Fibroblast of mammary gland (primary cell): Measurements from ENCODE around the gene PGAP3.
"Not testable (repeated sequence)": the region's sequence is repeated elsewhere in the genome, so short reads cannot be mapped to it uniquely, and the experiment has no call there.

Source experiments
- DNase-seq: peaks from one replicate; pipeline ENCODE4 v3.0.0-alpha.2; 2010; ENCODE audit warnings: low read depth
- H3K4me3 ChIP-seq: 2 replicates; pipeline ENCODE4 v1.5.1; 2011; ENCODE audit warnings: low read depth, mild to moderate bottlenecking, low read length, moderate library complexity; ENCODE audit not compliant: control insufficient read depth
- TF ChIP-seq, protein P1 (sequence below): conservative IDR thresholded peaks from 2 replicates; pipeline ENCODE4 v1.5.1; 2011; ENCODE audit warnings: low read depth, low read length, inconsistent platforms; ENCODE audit not compliant: control insufficient read depth, insufficient read depth

Gene PGAP3

DNA sequence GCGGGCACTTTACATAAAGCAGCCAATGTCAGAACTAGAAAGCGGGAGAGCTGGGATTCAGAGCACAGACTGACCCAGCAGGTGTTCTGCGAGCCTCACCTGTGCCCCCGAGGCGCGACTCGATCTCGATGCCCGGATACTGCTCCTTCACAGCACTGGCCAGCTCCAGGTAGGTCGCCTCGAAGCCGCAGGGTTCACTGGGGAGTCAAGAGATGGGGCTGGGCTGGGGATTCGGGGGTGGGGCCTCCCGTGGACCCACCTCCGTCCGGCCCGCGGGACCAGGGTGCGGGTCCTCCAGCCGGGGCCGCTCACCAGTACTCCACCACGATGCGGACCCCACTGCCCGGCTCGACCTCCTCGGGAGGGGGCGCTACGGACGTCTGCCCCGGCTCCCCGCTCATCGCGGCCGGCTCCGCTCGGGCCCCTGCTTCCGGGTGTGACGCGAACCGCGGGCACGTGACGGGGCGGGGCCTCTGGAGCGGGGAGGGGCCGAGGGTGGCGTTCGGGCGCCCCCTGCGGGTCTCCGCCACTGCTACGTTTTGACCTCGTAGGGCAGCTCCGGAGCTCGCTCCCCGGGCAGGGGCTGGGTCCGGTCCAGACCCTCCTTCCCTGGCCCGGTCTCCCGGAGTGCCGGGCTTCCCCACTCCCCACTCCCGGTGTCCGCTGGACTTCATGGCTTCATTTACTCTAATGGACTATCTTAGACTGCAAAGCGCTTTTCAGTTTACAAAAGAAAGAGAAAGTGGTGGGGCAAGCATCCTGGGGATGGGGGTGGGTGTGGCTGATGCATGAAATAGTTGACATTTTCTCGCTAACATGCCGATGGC, 42.5 kb upstream of the PGAP3 start, which contains the start of gene MIEN1:
MIEN1 (minus strand) TSS at position 438 of the 827 bp plus-strand sequence; CDS start at position 401, 37 bp downstream.
- DNase-seq = peak; percentile 67
- TF ChIP-seq, protein P1, sequence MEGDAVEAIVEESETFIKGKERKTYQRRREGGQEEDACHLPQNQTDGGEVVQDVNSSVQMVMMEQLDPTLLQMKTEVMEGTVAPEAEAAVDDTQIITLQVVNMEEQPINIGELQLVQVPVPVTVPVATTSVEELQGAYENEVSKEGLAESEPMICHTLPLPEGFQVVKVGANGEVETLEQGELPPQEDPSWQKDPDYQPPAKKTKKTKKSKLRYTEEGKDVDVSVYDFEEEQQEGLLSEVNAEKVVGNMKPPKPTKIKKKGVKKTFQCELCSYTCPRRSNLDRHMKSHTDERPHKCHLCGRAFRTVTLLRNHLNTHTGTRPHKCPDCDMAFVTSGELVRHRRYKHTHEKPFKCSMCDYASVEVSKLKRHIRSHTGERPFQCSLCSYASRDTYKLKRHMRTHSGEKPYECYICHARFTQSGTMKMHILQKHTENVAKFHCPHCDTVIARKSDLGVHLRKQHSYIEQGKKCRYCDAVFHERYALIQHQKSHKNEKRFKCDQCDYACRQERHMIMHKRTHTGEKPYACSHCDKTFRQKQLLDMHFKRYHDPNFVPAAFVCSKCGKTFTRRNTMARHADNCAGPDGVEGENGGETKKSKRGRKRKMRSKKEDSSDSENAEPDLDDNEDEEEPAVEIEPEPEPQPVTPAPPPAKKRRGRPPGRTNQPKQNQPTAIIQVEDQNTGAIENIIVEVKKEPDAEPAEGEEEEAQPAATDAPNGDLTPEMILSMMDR = peak; percentile 57
- peak within 1 kb of the TSS; percentile 66 for H3K4me3 ChIP-seq

DNA sequence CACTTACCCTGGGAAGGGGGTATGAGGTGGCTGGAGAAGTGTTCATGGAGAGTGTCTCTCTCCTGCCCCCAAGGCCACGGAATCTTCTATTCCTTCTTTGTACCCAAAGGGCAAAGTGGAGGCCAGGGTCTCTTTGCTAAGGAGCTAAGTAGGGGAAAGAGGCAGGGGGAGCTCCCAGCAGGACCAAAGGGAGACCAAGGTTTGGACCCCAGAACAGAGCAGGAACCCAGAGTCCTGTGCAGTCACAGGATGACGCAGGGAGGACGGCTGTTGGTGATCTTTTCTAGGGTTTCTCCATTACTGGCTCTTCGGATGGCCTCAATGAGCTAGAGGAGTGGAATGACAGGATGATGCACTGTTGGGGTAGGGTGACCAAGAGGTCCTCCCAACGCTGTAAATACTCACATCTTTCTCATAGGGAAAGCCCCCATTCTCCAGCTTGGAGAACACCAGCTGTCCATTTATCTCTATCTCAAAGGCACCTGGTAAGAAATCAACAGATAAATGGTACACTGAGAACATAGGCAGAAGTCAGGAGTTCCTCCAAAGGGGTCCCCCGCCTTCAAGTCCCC, 41.5 kb upstream of the PGAP3 start:
- H3K4me3 ChIP-seq = peak overlapping the region; percentile 66
- peak; percentile 11 for DNase-seq
- TF ChIP-seq, protein P1 = no peak

DNA sequence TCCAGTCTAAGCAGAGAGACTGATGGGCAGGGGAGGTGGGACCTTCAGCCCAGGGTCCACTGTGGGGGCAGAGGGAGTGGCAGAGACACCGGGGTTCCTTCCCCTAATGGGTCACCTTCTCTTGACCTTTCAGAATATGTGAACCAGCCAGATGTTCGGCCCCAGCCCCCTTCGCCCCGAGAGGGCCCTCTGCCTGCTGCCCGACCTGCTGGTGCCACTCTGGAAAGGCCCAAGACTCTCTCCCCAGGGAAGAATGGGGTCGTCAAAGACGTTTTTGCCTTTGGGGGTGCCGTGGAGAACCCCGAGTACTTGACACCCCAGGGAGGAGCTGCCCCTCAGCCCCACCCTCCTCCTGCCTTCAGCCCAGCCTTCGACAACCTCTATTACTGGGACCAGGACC, 39.7 kb upstream of the PGAP3 start:
- TF ChIP-seq, protein P1 = no peak
- H3K4me3 ChIP-seq = no peak overlapping the region
- no peak for DNase-seq

DNA sequence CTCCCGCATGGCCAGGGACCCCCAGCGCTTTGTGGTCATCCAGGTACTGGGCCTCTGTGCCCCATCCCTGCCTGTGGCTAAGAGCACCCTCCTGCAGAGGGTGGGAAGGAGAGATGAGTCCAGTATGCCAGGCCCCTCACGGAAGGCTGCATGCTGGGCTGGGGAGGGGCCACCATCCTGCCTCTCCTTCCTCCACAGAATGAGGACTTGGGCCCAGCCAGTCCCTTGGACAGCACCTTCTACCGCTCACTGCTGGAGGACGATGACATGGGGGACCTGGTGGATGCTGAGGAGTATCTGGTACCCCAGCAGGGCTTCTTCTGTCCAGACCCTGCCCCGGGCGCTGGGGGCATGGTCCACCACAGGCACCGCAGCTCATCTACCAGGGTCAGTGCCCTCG, 38.8 kb upstream of the PGAP3 start:
- no peak for DNase-seq
- TF ChIP-seq, protein P1 = no peak
- no peak overlapping the region for H3K4me3 ChIP-seq

DNA sequence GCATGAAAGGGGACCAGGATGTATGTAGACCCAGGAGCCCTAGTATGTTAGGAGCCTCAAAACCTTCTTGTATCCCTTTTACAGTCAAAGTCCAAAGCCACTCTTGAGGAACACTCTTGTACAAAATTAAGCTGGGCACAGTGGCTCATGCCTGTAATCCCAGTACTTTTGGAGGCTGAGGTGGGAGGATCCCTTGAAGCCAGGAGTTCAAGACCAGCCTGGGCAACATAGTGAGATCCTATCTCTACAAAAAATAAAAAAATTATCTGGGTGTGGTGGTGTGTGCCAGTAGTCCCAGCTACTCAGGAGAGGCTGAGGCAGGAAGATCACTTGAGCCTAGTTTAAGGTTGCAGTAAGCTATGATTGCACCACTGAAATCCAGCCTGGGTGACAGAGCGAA, 38.1 kb upstream of the PGAP3 start:
- DNase-seq, H3K4me3 ChIP-seq: not testable (repeated sequence)

DNA sequence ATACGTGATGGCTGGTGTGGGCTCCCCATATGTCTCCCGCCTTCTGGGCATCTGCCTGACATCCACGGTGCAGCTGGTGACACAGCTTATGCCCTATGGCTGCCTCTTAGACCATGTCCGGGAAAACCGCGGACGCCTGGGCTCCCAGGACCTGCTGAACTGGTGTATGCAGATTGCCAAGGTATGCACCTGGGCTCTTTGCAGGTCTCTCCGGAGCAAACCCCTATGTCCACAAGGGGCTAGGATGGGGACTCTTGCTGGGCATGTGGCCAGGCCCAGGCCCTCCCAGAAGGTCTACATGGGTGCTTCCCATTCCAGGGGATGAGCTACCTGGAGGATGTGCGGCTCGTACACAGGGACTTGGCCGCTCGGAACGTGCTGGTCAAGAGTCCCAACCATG, 36.9 kb upstream of the PGAP3 start:
- no peak overlapping the region for H3K4me3 ChIP-seq
- DNase-seq = no peak
- TF ChIP-seq, protein P1 = no peak
